Calu3 (cell line): ENCODE data around the gene EMP3. TPM values are rescaled to one million over a fixed set of nuclear protein-coding genes. Genes with fewer than 3 reads are reported as not detected.

Experiments
- BruUV-seq: library from RNA; stranded (reverse); fragments of 400-500 nt; replicated peaks from 2 replicates; lab custom pipeline; 2021; lab: Mats Ljungman, UMichigan
- CTCF ChIA-PET: fragments of 300-600 bp; sonication (Branson Sonifier 250); formaldehyde crosslinking; loops from one replicate; lab custom pipeline; 2022; ENCODE audit warnings: antibody characterized with exemption; lab: Charles Lee
- DNase-seq: peaks from one replicate; pipeline ENCODE4 v3.0.0; 2022
- H3K27ac Mint-ChIP-seq: one replicate; pipeline ENCODE4 v1.8.0; 2022; ENCODE audit warnings: mixed read lengths; ENCODE audit not compliant: unreplicated experiment
- H3K27me3 Mint-ChIP-seq: one replicate; pipeline ENCODE4 v1.8.0; 2022; ENCODE audit warnings: mixed read lengths; ENCODE audit not compliant: unreplicated experiment
- H3K36me3 Mint-ChIP-seq: one replicate; pipeline ENCODE4 v1.8.0; 2022; ENCODE audit warnings: mild to moderate bottlenecking, moderate library complexity, mixed read lengths; ENCODE audit not compliant: insufficient read depth, unreplicated experiment
- H3K4me1 Mint-ChIP-seq: one replicate; pipeline ENCODE4 v1.8.0; 2022; ENCODE audit warnings: mild to moderate bottlenecking, low read depth, mixed read lengths; ENCODE audit not compliant: unreplicated experiment
- H3K4me3 Mint-ChIP-seq: one replicate; pipeline ENCODE4 v1.8.0; 2022; ENCODE audit warnings: mild to moderate bottlenecking, low read depth, moderate library complexity, mixed read lengths; ENCODE audit not compliant: unreplicated experiment
- H3K9me3 Mint-ChIP-seq: one replicate; pipeline ENCODE4 v1.8.0; 2022; ENCODE audit warnings: low read depth, mixed read lengths; ENCODE audit not compliant: unreplicated experiment
- CTCF ChIP-seq: fragments of 200-600 bp; IDR thresholded peaks from one replicate; pipeline ENCODE4 v1.8.0; 2022; ENCODE audit warnings: antibody characterized with exemption; ENCODE audit not compliant: unreplicated experiment
- intact Hi-C: fragments of 100-400 bp; cut with micrococcal nuclease; formaldehyde crosslinking; loops from one replicate; pipeline ENCODE4 v1.10.0; 2022; ENCODE audit not compliant: unreplicated experiment
- total RNA-seq: library from RNA; stranded (reverse); gene quantifications from 2 replicates; pipeline ENCODE4 v1.2.3, GENCODE V29; 2022

The EMP3 gene
- total RNA-seq, 1 experiment from 2014 or later: 29.5 TPM

- Mint-ChIP-seq H3K36me3 (peaks cover 5% of the 10 kb centered on the region), H3K27me3 (no peaks in the 10 kb centered on the region), H3K4me1 (peaks cover 15% of the 10 kb centered on the region), H3K9me3 (no peaks in the 10 kb centered on the region), H3K27ac (peak overlapping the region; percentile 56), H3K4me3 (no peak overlapping the region)
- no TSS peak for BruUV-seq
- no peak for TF ChIP-seq CTCF
- intact Hi-C loops: no loop called here
- CTCF ChIA-PET: interaction anchor here (0.8 to 1.3 kb wide), 3 partner anchors 9 to 37 kb away, joined by 3 to 14 read pairs (median 3); partner anchors contain the start of genes KDELR1, SYNGR4 and TMEM143
- DNase-seq: peak; percentile 77
These were observed 29.1 kb downstream of the EMP3 start for GRCh38 chr19:48354332-48354992.

GRCh38 chr19:48355365-48355954 is 30.1 kb downstream of the EMP3 start:
- DNase-seq: no peak
- no peaks in the 10 kb centered on the region for H3K27me3 Mint-ChIP-seq
- H3K4me3 Mint-ChIP-seq: no peak overlapping the region
- H3K9me3 Mint-ChIP-seq: no peaks in the 10 kb centered on the region
- H3K36me3 Mint-ChIP-seq: peaks cover 5% of the 10 kb centered on the region
- CTCF ChIA-PET: no interaction called here
- no peak for TF ChIP-seq CTCF
- BruUV-seq: no TSS peak
- H3K4me1 Mint-ChIP-seq: peaks cover 15% of the 10 kb centered on the region
- no peak overlapping the region for H3K27ac Mint-ChIP-seq
- intact Hi-C loops: no loop called here

DNA sequence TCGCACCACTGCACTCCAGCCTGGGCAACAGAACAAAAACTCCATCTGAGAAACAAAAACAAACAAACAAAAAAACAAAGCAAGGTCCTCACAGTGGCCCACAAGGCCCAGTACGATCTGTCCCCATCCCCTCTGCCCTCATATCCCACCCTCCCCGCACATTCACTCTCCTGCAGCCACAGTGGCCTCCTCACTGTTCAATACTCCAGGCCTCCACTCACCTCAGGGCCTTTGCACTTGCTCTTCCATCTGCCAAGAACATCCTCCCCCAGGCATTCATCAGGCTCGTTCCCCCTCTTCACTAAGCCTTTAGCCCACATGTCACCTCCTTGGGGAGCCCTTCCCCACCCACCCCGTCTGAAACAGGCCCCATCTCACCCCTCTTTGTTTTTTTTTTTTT is 33.8 kb downstream of the EMP3 start:
- TF ChIP-seq CTCF: no peak

GRCh38 chr19:48361912-48362311 is 36.6 kb downstream of the EMP3 start:
- CTCF ChIA-PET: no interaction called here
- no peak for TF ChIP-seq CTCF
- Mint-ChIP-seq H3K9me3 (no peaks in the 10 kb centered on the region), H3K27me3 (no peaks in the 10 kb centered on the region), H3K36me3 (peaks cover 33% of the 10 kb centered on the region), H3K4me1 (no peaks in the 10 kb centered on the region), H3K27ac (no peak overlapping the region), H3K4me3 (no peak overlapping the region)
- BruUV-seq: no TSS peak
- DNase-seq: no peak
- intact Hi-C loops: no loop called here

More for the DNA sequence above, 33.8 kb downstream of the EMP3 start:
- Mint-ChIP-seq H3K4me3 (no peak overlapping the region), H3K4me1 (peaks cover 15% of the 10 kb centered on the region), H3K9me3 (no peaks in the 10 kb centered on the region), H3K36me3 (peaks cover 21% of the 10 kb centered on the region), H3K27ac (no peak overlapping the region), H3K27me3 (no peaks in the 10 kb centered on the region)
- intact Hi-C loops: no loop called here
- BruUV-seq: no TSS peak
- CTCF ChIA-PET: interaction anchor here (0.6 kb wide), 1 partner anchor 12 kb away, joined by 8 read pairs; no protein-coding TSS in a partner anchor
- DNase-seq: no peak
